HG03095 (cell line): ENCODE data around the gene RNU7-1.

ENCODE experiments used
- ATAC-seq: cut with Tn5 transposase; IDR thresholded peaks from one replicate; pipeline ENCODE4 v1.9.1; 2021; ENCODE audit warnings: moderate library complexity; ENCODE audit not compliant: unreplicated experiment

The RNU7-1 gene

DNA sequence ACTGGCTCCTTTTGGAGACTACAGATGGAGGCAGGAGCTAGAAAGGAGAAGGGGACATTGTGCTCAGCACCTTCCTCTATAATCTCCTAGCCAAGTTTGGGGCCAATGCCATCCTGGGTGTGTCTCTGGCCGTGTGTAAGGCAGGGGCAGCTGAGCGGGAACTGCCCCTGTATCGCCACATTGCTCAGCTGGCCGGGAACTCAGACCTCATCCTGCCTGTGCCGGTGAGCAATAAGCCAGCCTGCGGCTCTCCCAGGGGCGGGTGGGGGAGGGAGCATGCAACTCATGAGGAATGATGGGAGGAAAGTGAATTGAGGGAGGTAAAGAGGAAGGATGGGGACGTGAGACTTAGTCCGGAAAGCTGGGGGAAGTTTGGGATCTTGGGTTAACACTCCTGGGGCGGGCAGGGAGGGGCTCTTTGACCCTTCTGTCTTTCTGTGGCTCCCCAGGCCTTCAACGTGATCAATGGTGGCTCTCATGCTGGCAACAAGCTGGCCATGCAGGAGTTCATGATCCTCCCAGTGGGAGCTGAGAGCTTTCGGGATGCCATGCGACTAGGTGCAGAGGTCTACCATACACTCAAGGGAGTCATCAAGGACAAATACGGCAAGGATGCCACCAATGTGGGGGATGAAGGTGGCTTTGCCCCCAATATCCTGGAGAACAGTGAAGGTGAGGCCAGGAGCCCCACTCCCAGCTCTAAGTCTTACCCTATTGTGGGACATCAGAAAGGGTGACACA lies 26.0 kb upstream of the RNU7-1 start:
- ATAC-seq, result no peak

DNA sequence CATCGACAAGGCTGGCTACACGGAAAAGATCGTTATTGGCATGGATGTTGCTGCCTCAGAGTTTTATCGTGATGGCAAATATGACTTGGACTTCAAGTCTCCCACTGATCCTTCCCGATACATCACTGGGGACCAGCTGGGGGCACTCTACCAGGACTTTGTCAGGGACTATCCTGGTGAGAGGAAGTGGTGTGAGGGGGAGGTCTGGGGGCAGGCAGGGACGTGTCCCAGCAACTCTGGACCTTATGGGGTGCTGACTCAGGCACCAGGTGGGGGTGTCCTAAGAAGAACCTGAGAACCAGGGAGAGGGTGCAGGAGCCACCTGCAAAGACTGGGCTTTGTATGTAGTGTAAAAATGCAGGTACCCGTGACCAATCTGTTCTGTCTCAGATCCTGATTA lies 24.0 kb upstream of the RNU7-1 start:
- no peak for ATAC-seq

DNA sequence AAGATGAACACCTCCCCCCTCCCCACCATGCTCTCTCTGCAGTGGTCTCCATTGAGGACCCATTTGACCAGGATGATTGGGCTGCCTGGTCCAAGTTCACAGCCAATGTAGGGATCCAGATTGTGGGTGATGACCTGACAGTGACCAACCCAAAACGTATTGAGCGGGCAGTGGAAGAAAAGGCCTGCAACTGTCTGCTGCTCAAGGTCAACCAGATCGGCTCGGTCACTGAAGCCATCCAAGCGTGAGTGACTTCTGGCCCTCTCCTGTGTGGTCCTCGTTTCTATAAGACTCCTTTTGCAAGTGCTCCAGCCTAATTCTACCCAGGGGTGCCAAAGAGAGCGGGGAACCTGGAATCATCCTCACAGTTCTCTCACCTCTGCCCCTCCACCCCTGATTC lies 22.1 kb upstream of the RNU7-1 start:
- ATAC-seq, result no peak

DNA sequence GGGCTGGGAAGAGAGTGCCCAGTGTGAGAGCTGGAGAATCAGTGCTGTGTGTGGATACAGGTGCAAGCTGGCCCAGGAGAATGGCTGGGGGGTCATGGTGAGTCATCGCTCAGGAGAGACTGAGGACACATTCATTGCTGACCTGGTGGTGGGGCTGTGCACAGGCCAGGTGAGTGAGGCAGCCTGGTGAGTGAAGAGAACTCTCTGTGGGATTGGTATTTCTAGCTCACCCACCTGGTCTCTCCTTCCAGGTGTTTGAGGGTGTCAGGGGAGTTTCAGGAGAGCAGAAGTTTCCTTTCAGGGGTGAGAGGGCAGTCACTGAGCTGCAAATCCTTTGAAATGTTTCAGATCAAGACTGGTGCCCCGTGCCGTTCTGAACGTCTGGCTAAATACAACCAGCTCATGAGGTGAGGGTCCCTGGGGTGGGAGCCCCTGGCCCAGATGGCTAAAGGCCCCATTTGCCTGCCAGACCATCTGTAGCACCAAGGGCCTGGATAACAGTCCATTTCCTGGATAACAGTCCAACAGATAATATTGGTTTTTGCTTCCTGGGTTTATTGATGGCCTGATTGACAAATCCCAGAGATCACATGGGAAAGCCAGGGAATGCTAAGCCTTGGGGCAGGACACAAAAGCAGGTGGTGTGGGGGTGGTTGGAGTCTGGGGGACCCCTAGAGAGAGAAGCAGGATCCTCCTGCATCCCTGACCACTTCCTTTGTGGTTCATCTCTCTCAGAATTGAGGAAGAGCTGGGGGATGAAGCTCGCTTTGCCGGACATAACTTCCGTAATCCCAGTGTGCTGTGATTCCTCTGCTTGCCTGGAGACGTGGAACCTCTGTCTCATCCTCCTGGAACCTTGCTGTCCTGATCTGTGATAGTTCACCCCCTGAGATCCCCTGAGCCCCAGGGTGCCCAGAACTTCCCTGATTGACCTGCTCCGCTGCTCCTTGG lies 21.3 kb upstream of the RNU7-1 start:
- no peak for ATAC-seq

DNA sequence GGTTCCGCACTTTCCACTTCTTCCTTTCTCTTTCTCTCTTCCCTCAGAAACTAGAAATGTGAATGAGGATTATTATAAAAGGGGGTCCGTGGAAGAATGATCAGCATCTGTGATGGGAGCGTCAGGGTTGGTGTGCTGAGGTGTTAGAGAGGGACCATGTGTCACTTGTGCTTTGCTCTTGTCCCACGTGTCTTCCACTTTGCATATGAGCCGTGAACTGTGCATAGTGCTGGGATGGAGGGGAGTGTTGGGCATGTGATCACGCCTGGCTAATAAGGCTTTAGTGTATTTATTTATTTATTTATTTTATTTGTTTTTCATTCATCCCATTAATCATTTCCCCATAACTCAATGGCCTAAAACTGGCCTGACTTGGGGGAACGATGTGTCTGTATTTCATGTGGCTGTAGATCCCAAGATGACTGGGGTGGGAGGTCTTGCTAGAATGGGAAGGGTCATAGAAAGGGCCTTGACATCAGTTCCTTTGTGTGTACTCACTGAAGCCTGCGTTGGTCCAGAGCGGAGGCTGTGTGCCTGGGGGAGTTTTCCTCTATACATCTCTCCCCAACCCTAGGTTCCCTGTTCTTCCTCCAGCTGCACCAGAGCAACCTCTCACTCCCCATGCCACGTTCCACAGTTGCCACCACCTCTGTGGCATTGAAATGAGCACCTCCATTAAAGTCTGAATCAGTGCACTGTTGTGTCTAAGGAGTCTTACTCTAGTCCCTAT lies 20.4 kb upstream of the RNU7-1 start:
- ATAC-seq, result no peak

DNA sequence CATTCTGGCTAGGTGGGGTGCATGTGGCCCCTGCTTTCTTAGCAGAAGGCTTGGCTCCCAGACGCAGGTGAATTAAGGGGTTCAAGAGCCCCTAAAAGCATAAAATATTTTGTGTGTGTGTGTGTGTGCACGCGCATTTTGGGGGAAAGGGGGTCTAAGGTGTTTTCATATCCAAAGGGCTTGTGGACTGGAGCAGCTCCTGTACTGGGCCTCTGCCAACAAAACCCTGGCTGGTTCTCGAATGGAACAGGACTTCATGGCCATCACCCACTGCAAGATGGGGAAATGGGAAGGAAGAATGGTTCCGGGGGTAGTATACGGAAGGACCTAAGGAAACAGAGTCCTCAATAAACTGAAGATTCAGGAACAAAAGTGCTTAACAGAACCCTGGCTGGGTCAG lies 19.8 kb upstream of the RNU7-1 start:
- ATAC-seq, result no peak

DNA sequence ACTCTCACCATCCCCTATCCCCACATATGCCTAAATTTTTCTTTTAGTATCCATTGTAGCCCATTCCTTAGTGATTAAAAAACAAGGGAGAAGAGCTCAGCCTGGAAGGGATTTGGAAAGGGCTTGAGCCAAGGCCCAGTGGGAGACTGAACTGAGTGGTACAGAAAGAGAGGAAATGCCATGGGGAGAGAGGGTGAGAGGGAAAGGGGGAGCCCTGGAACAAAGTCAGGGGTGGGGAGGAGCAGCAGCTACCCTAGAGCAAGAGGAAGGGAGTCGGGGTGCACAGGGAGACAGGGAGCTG lies 18.4 kb upstream of the RNU7-1 start:
- ATAC-seq, result no peak

DNA sequence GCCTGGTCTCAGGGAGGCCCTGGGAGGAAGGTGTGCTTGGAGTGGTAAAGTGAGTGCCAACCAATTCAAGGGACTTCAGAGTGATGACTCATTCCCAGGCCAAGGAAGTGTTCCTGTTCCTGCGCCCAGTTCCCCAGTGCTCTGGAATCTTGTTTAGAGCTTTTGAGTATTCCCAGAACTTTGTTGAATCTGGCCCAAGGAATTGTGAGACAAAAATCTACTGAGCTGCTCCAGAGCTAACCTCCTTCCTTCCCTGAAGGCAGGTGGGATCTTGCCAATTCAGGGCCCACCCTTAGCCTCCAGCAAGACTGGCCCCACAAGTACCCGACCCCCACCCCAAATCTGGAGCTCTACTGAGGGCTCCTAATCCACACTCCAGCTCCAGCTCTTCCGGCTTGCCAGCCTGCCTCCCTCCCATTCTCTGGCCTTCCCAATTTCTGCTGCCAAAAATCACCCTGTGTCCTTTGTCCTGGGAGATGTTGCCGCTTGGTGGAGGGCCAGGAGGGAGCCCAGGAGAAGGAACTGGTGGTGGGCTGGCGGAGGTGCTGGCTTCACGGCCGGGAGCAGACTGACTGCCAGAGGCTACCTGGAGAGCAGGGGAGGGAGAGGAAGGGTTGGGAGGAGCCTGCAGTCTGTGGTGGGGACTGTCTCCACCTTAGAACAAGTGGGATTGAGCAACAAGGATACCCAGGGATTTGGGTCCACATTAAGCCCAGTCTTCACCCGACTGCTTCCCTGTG lies 17.9 kb upstream of the RNU7-1 start:
- ATAC-seq, result no peak

DNA sequence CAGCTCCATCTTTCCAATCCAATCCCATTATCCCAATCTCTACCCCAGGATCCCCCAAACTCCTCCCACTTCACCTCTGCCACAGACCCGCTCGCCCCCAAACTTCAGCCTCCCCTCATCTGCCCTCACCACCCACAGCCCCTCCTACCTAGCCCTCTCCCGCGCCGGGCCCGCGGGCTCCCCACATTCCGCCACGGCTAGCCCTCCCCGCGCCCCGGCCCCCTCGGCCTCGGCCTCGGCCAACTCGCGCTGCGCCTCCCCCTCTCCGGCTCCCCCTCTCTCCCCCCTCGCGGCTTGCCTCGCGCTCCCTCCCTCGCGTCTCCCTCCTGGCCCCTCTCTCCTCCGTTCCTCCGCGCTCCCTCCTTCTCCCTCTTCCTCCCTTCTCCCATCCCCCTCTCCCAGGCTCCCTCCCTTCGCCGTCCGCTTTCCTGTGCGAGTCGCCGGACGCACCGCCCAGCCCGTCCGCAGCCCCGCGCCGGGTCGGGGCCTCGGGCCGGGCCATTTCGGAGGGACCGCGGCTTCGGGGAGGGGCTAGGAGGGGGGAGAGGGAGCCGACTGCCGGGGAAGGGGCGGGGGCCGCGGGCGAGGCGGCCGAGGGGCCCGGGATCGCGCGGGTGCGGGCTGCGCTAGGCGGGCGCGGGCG lies 16.1 kb upstream of the RNU7-1 start, which contains the start of gene ATN1:
TSS of gene ATN1 (plus strand) at position 581 of the 643 bp plus-strand sequence. CDS start 6,043 bp downstream, outside the sequence.
- no peak for ATAC-seq

DNA sequence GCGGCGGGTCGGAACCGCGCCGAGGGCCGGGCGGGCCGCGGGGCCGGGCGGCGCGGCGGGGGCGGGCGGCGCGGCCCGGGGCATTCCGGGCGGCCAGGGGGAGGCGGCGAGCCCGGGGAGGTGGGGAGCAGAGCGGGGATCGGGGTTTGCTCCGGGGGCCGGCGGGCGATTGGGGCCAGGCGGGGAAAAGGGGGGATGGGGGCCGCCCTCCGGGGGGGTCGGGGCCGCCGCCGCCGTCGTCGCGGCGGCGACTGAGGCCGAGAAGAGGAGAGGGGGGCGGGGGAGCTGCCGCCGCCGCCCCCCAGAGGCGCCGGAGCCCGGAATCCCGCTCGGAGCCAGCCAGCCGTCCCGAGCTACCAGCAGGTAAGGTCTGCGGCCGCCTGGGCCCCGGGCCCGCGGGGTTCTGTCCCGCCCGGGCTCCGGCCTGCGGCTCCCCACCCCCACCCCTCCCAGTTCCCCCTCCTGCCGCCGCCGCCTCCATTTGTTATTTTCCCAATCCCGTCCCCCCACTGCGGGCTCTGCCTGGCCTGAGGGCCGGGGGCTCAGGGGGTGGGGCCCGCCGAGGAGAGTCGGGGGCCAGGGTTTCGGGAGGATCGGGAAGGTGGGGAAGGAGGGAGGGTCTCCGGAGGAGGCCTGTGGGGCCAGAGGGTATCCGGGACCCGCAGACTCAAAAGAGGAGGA lies 15.5 kb upstream of the RNU7-1 start:
- no peak for ATAC-seq

DNA sequence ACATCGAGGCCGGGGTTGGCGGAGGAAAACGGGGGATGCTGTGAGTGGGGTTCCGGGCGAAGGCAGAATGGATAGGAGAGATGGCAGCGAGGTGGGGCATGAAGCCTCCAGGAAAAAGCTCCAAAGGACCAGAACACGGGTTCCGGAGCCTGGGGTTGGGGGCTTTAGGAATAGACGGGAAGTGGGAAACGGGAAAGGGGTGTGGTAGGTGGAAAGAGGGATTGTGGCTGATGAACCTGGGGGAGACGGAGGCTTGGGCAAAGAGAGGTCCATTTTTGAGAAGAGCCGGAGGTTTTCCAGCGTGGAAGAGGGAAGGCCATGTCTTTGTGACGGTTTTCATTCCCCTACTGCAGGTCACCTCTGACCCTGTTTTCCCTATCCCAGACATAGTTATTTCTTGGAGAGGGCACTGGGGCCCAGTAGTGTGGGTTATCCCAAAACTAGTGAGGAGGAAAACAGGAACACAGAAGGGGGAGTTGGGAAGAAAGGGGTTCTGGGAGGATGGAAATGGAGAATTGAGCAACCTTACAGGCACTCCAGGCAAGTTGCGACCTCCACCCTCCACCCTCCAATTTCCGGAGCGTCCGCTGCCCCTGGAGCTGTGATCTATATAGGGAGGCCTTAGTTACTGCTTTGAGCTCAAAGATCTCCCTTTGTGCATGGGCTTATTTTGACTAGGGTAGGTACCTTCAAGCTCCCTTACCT lies 14.8 kb upstream of the RNU7-1 start:
- no peak for ATAC-seq

DNA sequence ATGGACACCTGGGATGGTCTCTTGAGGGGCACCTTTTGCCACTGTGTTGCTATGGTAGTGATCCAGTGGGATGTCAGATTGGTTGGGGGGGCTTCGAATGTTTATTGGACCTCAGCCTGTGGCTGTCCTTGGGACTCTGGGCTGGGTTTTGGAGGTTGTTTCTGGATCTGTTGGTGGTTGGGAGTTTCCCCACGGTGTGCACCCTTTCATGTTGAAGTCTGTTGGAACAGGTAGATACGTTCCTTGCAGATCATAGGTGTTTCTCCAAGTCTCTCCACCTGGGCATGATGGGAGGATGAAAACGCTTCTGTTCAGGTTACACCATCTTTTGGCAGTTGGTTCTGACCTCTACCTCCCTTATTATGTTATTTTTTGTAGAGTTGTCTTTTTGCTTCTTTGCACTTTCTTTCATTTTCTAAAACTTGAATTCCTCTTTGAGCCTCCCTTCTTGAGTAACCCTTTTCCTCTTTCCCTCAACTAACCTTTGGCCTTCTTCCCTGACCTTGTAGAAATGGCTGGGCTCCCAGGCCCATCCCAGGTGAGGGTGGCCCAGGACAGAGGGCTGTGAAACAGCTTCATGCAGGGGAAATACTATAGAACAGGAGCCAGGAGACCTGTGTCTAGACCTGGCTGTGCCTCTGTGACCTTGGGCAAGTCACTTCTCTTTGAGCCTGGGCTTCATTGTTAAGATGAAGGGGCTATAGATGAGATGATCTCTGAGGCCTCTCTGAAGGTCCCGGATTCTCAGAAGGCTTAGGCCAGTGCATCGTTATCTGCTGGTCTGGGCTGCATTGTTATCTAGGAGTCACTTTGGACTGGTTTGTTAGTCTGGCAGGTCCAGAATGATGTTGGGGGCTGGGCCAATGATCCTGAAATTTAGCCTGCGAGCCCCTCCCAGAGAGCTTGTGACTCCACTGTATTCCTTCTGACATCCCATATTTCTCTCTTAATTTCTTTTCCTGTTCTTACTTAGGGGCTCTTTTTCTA lies 13.9 kb upstream of the RNU7-1 start:
- no peak for ATAC-seq

DNA sequence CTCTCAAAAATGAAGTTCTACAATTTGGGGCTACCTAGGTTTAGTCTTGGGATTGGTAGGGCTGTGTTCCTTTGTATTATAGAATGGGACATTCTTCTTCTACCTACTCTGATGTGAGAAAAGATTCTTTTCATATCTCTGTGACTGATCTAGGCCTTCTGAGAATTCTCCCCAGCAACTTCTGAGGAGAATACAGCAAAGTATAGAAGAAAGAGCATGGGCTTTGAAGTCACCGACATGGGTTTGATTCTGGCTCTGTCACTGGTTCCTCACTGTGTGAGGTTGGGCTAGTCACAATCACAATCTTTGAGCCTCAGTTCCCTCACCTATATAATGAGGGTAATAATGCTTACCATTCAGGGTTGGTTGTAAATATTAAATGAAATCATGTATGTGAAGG lies 10.8 kb upstream of the RNU7-1 start:
- ATAC-seq, result no peak

DNA sequence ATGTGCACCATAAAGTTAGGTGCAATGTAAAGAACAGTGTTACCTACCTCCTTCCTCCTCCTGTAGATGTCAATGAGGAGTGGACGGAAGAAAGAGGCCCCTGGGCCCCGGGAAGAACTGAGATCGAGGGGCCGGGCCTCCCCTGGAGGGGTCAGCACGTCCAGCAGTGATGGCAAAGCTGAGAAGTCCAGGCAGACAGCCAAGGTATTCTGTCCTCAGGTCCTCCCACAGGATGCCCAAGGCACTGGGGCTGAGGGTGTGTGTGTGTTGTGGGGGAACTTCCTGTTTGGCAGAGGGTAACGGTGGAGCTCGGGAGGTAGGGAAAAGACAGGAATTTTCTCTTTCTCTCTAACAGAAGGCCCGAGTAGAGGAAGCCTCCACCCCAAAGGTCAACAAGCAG lies 9.5 kb upstream of the RNU7-1 start:
- no peak for ATAC-seq

DNA sequence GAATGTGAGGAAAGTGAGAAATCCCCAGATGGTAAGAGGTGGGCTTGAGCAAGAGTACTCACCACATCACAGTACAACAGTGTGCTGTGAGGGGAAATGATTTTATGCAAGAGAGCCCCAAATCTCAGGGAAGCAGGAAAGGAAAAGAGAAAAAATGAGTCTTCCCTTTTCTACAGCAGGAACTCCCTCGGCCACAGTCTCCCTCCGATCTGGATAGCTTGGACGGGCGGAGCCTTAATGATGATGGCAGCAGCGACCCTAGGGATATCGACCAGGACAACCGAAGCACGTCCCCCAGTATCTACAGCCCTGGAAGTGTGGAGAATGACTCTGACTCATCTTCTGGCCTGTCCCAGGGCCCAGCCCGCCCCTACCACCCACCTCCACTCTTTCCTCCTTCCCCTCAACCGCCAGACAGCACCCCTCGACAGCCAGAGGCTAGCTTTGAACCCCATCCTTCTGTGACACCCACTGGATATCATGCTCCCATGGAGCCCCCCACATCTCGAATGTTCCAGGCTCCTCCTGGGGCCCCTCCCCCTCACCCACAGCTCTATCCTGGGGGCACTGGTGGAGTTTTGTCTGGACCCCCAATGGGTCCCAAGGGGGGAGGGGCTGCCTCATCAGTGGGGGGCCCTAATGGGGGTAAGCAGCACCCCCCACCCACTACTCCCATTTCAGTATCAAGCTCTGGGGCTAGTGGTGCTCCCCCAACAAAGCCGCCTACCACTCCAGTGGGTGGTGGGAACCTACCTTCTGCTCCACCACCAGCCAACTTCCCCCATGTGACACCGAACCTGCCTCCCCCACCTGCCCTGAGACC lies 8.0 kb upstream of the RNU7-1 start:
- ATAC-seq, result no peak

DNA sequence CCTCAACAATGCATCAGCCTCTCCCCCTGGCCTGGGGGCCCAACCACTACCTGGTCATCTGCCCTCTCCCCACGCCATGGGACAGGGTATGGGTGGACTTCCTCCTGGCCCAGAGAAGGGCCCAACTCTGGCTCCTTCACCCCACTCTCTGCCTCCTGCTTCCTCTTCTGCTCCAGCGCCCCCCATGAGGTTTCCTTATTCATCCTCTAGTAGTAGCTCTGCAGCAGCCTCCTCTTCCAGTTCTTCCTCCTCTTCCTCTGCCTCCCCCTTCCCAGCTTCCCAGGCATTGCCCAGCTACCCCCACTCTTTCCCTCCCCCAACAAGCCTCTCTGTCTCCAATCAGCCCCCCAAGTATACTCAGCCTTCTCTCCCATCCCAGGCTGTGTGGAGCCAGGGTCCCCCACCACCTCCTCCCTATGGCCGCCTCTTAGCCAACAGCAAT lies 7.4 kb upstream of the RNU7-1 start:
- ATAC-seq, result no peak
